Ishikawa (cell line): ENCODE data around the gene DAP3.

ENCODE experiments used
- CEBPB ChIP-seq: IDR thresholded peaks from 2 replicates; pipeline ENCODE4 v1.6.1; 2012
- CREB1 ChIP-seq: IDR thresholded peaks from 2 replicates; pipeline ENCODE4 v1.6.1; 2012; ENCODE audit warnings: low read depth
- EGR1 ChIP-seq: IDR thresholded peaks from 2 replicates; pipeline ENCODE4 v1.6.1; 2012
- EP300 ChIP-seq: IDR thresholded peaks from 2 replicates; pipeline ENCODE4 v1.6.1; 2012; ENCODE audit warnings: borderline replicate concordance
- FOXM1 ChIP-seq: IDR thresholded peaks from 2 replicates; pipeline ENCODE4 v1.6.1; 2012; ENCODE audit warnings: low read depth, borderline replicate concordance
- MAX ChIP-seq: IDR thresholded peaks from 2 replicates; pipeline ENCODE4 v1.6.1; 2012
- NFIC ChIP-seq: IDR thresholded peaks from 2 replicates; pipeline ENCODE4 v1.6.1; 2012
- RAD21 ChIP-seq: IDR thresholded peaks from 2 replicates; pipeline ENCODE4 v1.6.1; 2012; ENCODE audit warnings: low read depth
- REST ChIP-seq: IDR thresholded peaks from 2 replicates; pipeline ENCODE4 v1.6.1; 2012; ENCODE audit warnings: low read depth, mild to moderate bottlenecking
- TAF1 ChIP-seq: IDR thresholded peaks from 2 replicates; pipeline ENCODE4 v1.6.1; 2012; ENCODE audit warnings: low read depth, mild to moderate bottlenecking
- TCF12 ChIP-seq: IDR thresholded peaks from 2 replicates; pipeline ENCODE4 v1.6.1; 2012; ENCODE audit warnings: low read depth
- TEAD4 ChIP-seq: IDR thresholded peaks from 2 replicates; pipeline ENCODE4 v1.6.1; 2012
- USF1 ChIP-seq: IDR thresholded peaks from 2 replicates; pipeline ENCODE4 v1.6.1; 2012
- YY1 ChIP-seq: IDR thresholded peaks from 2 replicates; pipeline ENCODE4 v1.6.1; 2012; ENCODE audit warnings: low read depth
- ZBTB7A ChIP-seq: IDR thresholded peaks from 2 replicates; pipeline ENCODE4 v1.6.1; 2012; ENCODE audit warnings: low read depth

Gene DAP3

GRCh38 chr1:155695608-155696007, 6.7 kb downstream of the DAP3 start:
- no peak for TF ChIP-seq NFIC
- no peak for TF ChIP-seq CREB1
- no peak for TF ChIP-seq CEBPB
- no peak for TF ChIP-seq RAD21
- no peak for TF ChIP-seq REST
- TF ChIP-seq TAF1 = no peak
- no peak for TF ChIP-seq EP300
- no peak for TF ChIP-seq TCF12
- no peak for TF ChIP-seq ZBTB7A
- TF ChIP-seq EGR1 = no peak
- no peak for TF ChIP-seq FOXM1

GRCh38 chr1:155696524-155696923, 7.6 kb downstream of the DAP3 start:
- TF ChIP-seq USF1 (no peak), FOXM1 (no peak), YY1 (no peak), TEAD4 (no peak), REST (no peak)

- no peak for TF ChIP-seq EP300
- TF ChIP-seq CREB1 = no peak
These were observed 8.2 kb downstream of the DAP3 start for GRCh38 chr1:155697046-155697445.

- TF ChIP-seq CREB1 = no peak
- TF ChIP-seq YY1 = no peak
- no peak for TF ChIP-seq FOXM1
- TF ChIP-seq MAX = no peak
- TF ChIP-seq EP300 = no peak
- TF ChIP-seq REST = no peak
These were observed 9.6 kb downstream of the DAP3 start for GRCh38 chr1:155698382-155699038.

GRCh38 chr1:155703216-155703615, 14.3 kb downstream of the DAP3 start:
- TF ChIP-seq TAF1 = no peak
- TF ChIP-seq CEBPB = no peak
- no peak for TF ChIP-seq NFIC
- TF ChIP-seq CREB1 = no peak
- no peak for TF ChIP-seq EP300
- no peak for TF ChIP-seq RAD21
- TF ChIP-seq FOXM1 = no peak
- no peak for TF ChIP-seq TCF12
- no peak for TF ChIP-seq ZBTB7A
- TF ChIP-seq USF1 = no peak
- no peak for TF ChIP-seq YY1
- no peak for TF ChIP-seq MAX
- TF ChIP-seq TEAD4 = no peak
- TF ChIP-seq EGR1 = no peak
- no peak for TF ChIP-seq REST
